Loucy (cell line): ENCODE results near the gene LTB.

Source experiments
- EZH2phosphoT487 ChIP-seq: fragments of 200-600 bp; IDR thresholded peaks from 2 replicates; pipeline ENCODE4 v1.6.1; 2018; ENCODE audit warnings: antibody characterized with exemption, mild to moderate bottlenecking, moderate library complexity, borderline replicate concordance
- TF ChIP-seq, protein P1 (sequence below): fragments of 200-600 bp; sonication (generic); conservative IDR thresholded peaks from 2 replicates; pipeline ENCODE4 v1.5.1; 2014; ENCODE audit warnings: mild to moderate bottlenecking, antibody characterized with exemption, low read length

DNA sequence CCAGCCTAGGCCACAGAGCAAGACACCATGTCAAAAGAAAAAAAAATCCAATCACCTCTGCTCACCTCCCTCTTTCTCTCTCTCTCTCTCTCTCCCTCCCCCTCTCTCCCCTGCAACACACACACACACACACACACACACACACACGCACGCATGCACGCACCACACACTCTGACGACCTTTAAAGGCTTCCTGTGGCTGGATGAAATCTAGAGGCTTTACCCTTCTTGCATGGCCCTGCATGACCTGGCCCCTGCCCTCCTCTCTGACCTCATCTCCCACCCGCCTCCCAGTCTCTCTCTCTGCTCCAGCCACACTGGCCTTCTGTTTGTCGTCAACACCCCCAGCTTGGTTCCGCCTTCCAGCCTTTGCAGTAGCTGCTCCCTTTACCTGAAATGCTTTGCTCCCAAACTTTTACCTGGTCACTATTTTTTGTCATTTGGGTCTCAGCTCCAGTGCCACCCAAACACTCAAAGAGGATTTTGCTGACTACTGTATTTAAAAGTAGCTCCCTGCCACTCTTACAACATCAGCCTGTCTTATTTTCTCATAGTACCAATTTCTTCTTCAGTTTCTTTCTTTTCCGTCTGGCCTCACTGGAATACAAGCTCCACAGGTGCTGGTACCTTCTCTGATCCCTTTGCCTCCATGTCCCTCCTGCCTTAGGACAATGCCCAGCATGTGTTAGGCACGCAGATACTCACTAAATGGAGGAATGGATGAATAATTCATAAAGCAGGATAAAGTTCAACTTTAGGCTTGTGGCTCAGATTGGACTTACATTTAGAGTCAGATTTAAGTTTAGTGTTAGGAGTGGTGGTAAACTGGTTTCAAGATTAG lies 14.5 kb downstream of the LTB start:
- TF ChIP-seq, protein P1, sequence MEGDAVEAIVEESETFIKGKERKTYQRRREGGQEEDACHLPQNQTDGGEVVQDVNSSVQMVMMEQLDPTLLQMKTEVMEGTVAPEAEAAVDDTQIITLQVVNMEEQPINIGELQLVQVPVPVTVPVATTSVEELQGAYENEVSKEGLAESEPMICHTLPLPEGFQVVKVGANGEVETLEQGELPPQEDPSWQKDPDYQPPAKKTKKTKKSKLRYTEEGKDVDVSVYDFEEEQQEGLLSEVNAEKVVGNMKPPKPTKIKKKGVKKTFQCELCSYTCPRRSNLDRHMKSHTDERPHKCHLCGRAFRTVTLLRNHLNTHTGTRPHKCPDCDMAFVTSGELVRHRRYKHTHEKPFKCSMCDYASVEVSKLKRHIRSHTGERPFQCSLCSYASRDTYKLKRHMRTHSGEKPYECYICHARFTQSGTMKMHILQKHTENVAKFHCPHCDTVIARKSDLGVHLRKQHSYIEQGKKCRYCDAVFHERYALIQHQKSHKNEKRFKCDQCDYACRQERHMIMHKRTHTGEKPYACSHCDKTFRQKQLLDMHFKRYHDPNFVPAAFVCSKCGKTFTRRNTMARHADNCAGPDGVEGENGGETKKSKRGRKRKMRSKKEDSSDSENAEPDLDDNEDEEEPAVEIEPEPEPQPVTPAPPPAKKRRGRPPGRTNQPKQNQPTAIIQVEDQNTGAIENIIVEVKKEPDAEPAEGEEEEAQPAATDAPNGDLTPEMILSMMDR = no peak
- TF ChIP-seq EZH2phosphoT487 = no peak
